ENCODE measurements around the gene FAM240B. TPM values are rescaled to one million over a fixed set of nuclear protein-coding genes. Genes with fewer than 3 reads are reported as not detected.

The FAM240B gene
- total and polyA plus RNA-seq, 2 of the 8 experiments (the other 6 are each of a cell fraction or from before 2014, with no cell fraction given) = not detected

DNA sequence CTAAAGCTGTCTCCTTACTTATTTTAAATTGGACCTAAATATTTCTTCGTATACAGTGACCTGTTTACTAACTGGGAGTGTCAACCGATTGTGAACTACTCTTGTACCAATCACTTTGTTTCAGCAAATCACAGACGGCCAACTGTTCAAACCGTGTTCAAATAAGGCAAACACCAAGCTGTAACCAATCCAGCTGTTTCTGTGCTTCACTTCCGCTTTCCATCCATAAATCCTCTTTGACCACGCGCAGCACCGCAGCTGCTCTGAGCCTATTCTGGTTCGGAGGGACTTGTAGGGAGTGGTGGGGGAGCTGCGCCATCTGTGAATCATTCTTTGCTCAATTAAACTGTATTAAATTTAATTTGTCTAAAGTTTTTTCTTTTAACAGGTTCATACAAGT is 4.8 kb upstream of the FAM240B start:
- CTCF ChIA-PET (ENCODE audit: partially characterized antibody) = interaction anchor here (2.1 kb wide), 1 partner anchor 17 kb away, joined by 7 read pairs; no protein-coding TSS in a partner anchor
- Histone ChIP-seq H3K36me3 (ENCODE audit: control insufficient read depth in 2 of 4, insufficient read depth in 4 of 4, low read length in 3 of 4) (no peaks in the 10 kb centered on the region), H3K79me2 (ENCODE audit: control insufficient read depth in 1 of 2, insufficient read depth in 2 of 2, low read length in 2 of 2) (no peaks in the 10 kb centered on the region), H2BK15ac (ENCODE audit: low read length) (no peak overlapping the region), H3K27ac (ENCODE audit: low read depth, low read length) (no peak overlapping the region), H4K20me1 (replicated peaks in 1 of 2; ENCODE audit: control insufficient read depth in 1 of 2, insufficient read depth in 2 of 2, low read length in 2 of 2) (no peaks in the 10 kb centered on the region), H3K18ac (ENCODE audit: extremely low read depth, low read length) (no peak overlapping the region), H3K9ac (replicated peaks in 1 of 4; ENCODE audit: extremely low read depth in 1 of 4, low read depth in 3 of 4, low read length in 3 of 4) (no peak overlapping the region), H2BK12ac (ENCODE audit: low read depth, low read length) (no peak overlapping the region), H3K4me2 (ENCODE audit: insufficient read depth in 1 of 2, low read depth in 2 of 2, low read length in 2 of 2) (no peak overlapping the region), H3K14ac (ENCODE audit: insufficient read length) (no peak overlapping the region), H4K91ac (replicated peaks; ENCODE audit: insufficient read length, low read length) (no peak overlapping the region), H3K4me3 (ENCODE audit: extremely low read depth in 1 of 4, insufficient read depth in 2 of 4, low read depth in 3 of 4, low read length in 4 of 4) (no peak overlapping the region), H2BK120ac (replicated peaks; ENCODE audit: low read depth, low read length) (no peak overlapping the region), H2BK5ac (ENCODE audit: low read depth, low read length) (no peak overlapping the region), H2AFZ (ENCODE audit: low read length) (no peak overlapping the region), H2AK5ac (ENCODE audit: low read depth, low read length) (no peak overlapping the region), H3K4me1 (replicated peaks in 1 of 4; ENCODE audit: control insufficient read depth in 3 of 4, insufficient read depth in 4 of 4, low read length in 3 of 4) (0 out of 7 replicates have a peak, but pooled peaks cover 0 to 5% (median under 1%) of the 10 kb centered on the region in 4 experiments), H3K27me3 (replicated peaks in 1 of 4; ENCODE audit: control insufficient read depth in 3 of 4, extremely low read depth in 1 of 4, insufficient read depth in 3 of 4, low read length in 3 of 4) (no peaks in the 10 kb centered on the region), H3K9me3 (ENCODE audit: insufficient read depth in 2 of 2, low read depth in 1 of 2, low read length in 1 of 2) (no peaks in the 10 kb centered on the region), H3K4ac (replicated peaks; ENCODE audit: insufficient read length, low read depth, low read length) (no peak overlapping the region), H3K56ac (replicated peaks; ENCODE audit: insufficient read length, low read depth, low read length) (no peak overlapping the region), H2BK20ac (ENCODE audit: low read length) (no peak overlapping the region), H4K8ac (ENCODE audit: extremely low read depth, insufficient read depth, low read length) (no peak overlapping the region), H3K23me2 (ENCODE audit: low read depth, low read length) (no peaks in the 10 kb centered on the region), H4K5ac (ENCODE audit: insufficient read length, low read depth, low read length) (no peak overlapping the region), H3K23ac (ENCODE audit: insufficient read length) (no peak overlapping the region), H3K79me1 (ENCODE audit: low read depth, low read length) (no peaks in the 10 kb centered on the region)
- TF ChIP-seq YY1 (IDR thresholded peaks at IDR 0.05; ENCODE audit: low read depth, low read length) (no peak), JUND (IDR thresholded peaks at IDR 0.05; ENCODE audit: low read length) (no peak), CBX8 (IDR thresholded peaks at IDR 0.05; ENCODE audit: borderline replicate concordance, low read depth, low read length) (no peak), ASH2L (IDR thresholded peaks at IDR 0.05; ENCODE audit: low read length) (no peak), CREB1 (IDR thresholded peaks at IDR 0.05) (no peak)
- FAIRE-seq (no peak), DNase-seq (ENCODE audit: low read depth in 1 of 2, low spot score in 2 of 2) (no peak)
- POLR2A ChIA-PET (ENCODE audit: partially characterized antibody) = no interaction called here
- 94% methylated on average over 10 of the region's 10 CpGs; no CpG with 5 or more reads in 1 of the 2 experiments for WGBS, 2 experiments (ENCODE audit: extremely low coverage in 1 of 2, insufficient coverage in 1 of 2, insufficient read length in 1 of 2, insufficient replicate concordance in 2 of 2, low coverage in 1 of 2, low lambda C conversion rate in 2 of 2, missing lambda C conversion rate in 1 of 2)

All from H1 (cell line).